CD4-positive, alpha-beta T cell treated with Interleukin-21 for 1 hour (primary cell): ENCODE measurements around the gene TNFSF13.

Experiments used
- DNase-seq: peaks from one replicate; pipeline ENCODE4 v3.0.0-alpha.2; 2020

The TNFSF13 gene

GRCh38 chr17:7558544-7559319 lies at the start of gene TNFSF13:
TNFSF13 (plus strand) TSS chr17:7558750; CDS start chr17:7559040, 290 bp downstream.
- DNase-seq, result no peak

GRCh38 chr17:7508846-7509245 lies 49.7 kb upstream of the TNFSF13 start:
- DNase-seq, result no peak

GRCh38 chr17:7509937-7510336 lies 48.6 kb upstream of the TNFSF13 start:
- DNase-seq, result no peak

- no peak for DNase-seq
Measured at GRCh38 chr17:7511108-7511507, 47.4 kb upstream of the TNFSF13 start.

GRCh38 chr17:7512105-7512504 lies 46.4 kb upstream of the TNFSF13 start:
- DNase-seq, result no peak

- no peak for DNase-seq
Measured at GRCh38 chr17:7512824-7513540, 45.6 kb upstream of the TNFSF13 start.

GRCh38 chr17:7513850-7514419 lies 44.6 kb upstream of the TNFSF13 start:
- DNase-seq, result no peak

GRCh38 chr17:7515911-7516610 lies 42.5 kb upstream of the TNFSF13 start:
- no peak for DNase-seq

GRCh38 chr17:7523033-7523432 lies 35.5 kb upstream of the TNFSF13 start:
- DNase-seq, result peak; percentile 67

GRCh38 chr17:7528842-7529241 lies 29.7 kb upstream of the TNFSF13 start:
- no peak for DNase-seq

- no peak for DNase-seq
Measured at GRCh38 chr17:7530023-7530900, 28.3 kb upstream of the TNFSF13 start.

- DNase-seq, result no peak
Measured at GRCh38 chr17:7538050-7538449, 20.5 kb upstream of the TNFSF13 start.

GRCh38 chr17:7538891-7539545 lies 19.5 kb upstream of the TNFSF13 start:
- DNase-seq, result no peak

- DNase-seq, result no peak
Measured at GRCh38 chr17:7541074-7541621, 17.4 kb upstream of the TNFSF13 start.

GRCh38 chr17:7544911-7545310 lies 13.6 kb upstream of the TNFSF13 start:
- no peak for DNase-seq

GRCh38 chr17:7548585-7549400 lies 9.8 kb upstream of the TNFSF13 start, which contains the start of gene TNFSF12:
TNFSF12 (plus strand) TSS chr17:7549058; CDS start chr17:7549154, 96 bp downstream.
- peak; percentile 58 for DNase-seq

GRCh38 chr17:7549401-7550055 lies 9.0 kb upstream of the TNFSF13 start:
- DNase-seq, result peak; percentile 49

GRCh38 chr17:7550344-7550743 lies 8.2 kb upstream of the TNFSF13 start:
- DNase-seq, result no peak

- no peak for DNase-seq
Measured at GRCh38 chr17:7551396-7551795, 7.2 kb upstream of the TNFSF13 start.

GRCh38 chr17:7552621-7553051 lies 5.9 kb upstream of the TNFSF13 start:
- DNase-seq, result peak; percentile 60
